HepG2 (cell line): ENCODE measurements around the gene FALEC. TPM values are rescaled to one million over a fixed set of nuclear protein-coding genes. Genes with fewer than 3 reads are reported as not detected.

Experiments used
- ATAC-seq: fragments of 200-7000 bp; cut with Tn5 transposase; 3 replicates; pipeline ENCODE4 v1.9.1; 2020; ENCODE audit warnings: mild to moderate bottlenecking, moderate library complexity
- BruUV-seq: library from RNA; stranded (reverse); fragments of 400-500 nt; replicated peaks from 2 replicates; lab custom pipeline; 2021; lab: Mats Ljungman, UMichigan
- CTCF ChIA-PET: fragments of 300-600 bp; formaldehyde crosslinking; extraction: SDS; loops from one replicate; lab custom pipeline; 2021; ENCODE audit warnings: low total read pairs, inconsistent platforms, low intra/inter-chr PET ratio; lab: Yijun Ruan, JAX
- POLR2A ChIA-PET: fragments of 350-600 bp; sonication (Branson Sonifier 250); formaldehyde crosslinking; loops from one replicate; lab custom pipeline; 2020; ENCODE audit warnings: antibody characterized with exemption, inconsistent platforms; lab: Yijun Ruan, JAX
- DNase-seq: peaks from one replicate; pipeline ENCODE4 v3.0.0-alpha.2; 2015; ENCODE audit warnings: low spot score
- FAIRE-seq: peaks from 3 replicates; lab custom pipeline; 2011; peaks lifted over from hg19 to GRCh38; lab: Jason Lieb, UNC
- H2AFZ ChIP-seq: one replicate; pipeline ENCODE4 v1.6.1; 2011; ENCODE audit warnings: low read length, inconsistent platforms
- H3K27ac ChIP-seq: fragments of 300-600 bp; 3 replicates; pipeline ENCODE4 v1.8.0; 2011; ENCODE audit warnings: mixed run types, mild to moderate bottlenecking, mixed read lengths, low read length, inconsistent platforms; ENCODE audit not compliant: insufficient read depth; ENCODE audit errors: extremely low read length
- H3K27me3 ChIP-seq, 2 experiments: fragments of 200-600 bp in 1 of 2; 2 replicates in 1 of 2; 3 replicates in 1 of 2; pipeline versions ENCODE4 v1.6.0 to v1.8.0; 2011; ENCODE audit warnings: low read length in 2 of 2, mild to moderate bottlenecking in 2 of 2, moderate library complexity in 2 of 2, inconsistent platforms in 1 of 2; ENCODE audit not compliant: insufficient read depth in 2 of 2, control insufficient read depth in 1 of 2
- H3K36me3 ChIP-seq, 2 experiments: fragments of 200-600 bp in 1 of 2; replicated peaks in 1 of 2; 2 replicates in 1 of 2; 3 replicates in 1 of 2; pipeline versions ENCODE4 v1.5.1 to v1.8.0; 2011; ENCODE audit warnings: low read length in 2 of 2, inconsistent platforms in 1 of 2; ENCODE audit not compliant: insufficient read depth in 2 of 2, control insufficient read depth in 1 of 2
- H3K4me1 ChIP-seq: 2 replicates; pipeline ENCODE4 v1.5.1; 2012; ENCODE audit warnings: low read length, inconsistent platforms; ENCODE audit not compliant: insufficient read depth
- H3K4me2 ChIP-seq: 2 replicates; pipeline ENCODE4 v1.6.0; 2011; ENCODE audit warnings: low read depth, low read length, inconsistent platforms
- H3K4me3 ChIP-seq, 3 experiments: fragments of 200-600 bp in 1 of 3; sonication (generic), shearing (Covaris generic) in 1 of 3; replicated peaks in 1 of 3; 2 replicates each; pipeline ENCODE4 v1.5.1; 2011 to 2016; ENCODE audit warnings: low read length in 3 of 3, inconsistent platforms in 2 of 3, low read depth in 2 of 3, mild to moderate bottlenecking in 2 of 3, control low read depth in 1 of 3, mixed read lengths in 1 of 3; ENCODE audit not compliant: insufficient read depth in 1 of 3
- H3K79me2 ChIP-seq: one replicate; pipeline ENCODE4 v1.6.1; 2011; ENCODE audit warnings: low read length, inconsistent platforms; ENCODE audit not compliant: insufficient read depth
- H3K9ac ChIP-seq: 2 replicates; pipeline ENCODE4 v1.6.0; 2011; ENCODE audit warnings: mild to moderate bottlenecking, low read depth, low read length, inconsistent platforms; ENCODE audit not compliant: insufficient read depth
- H3K9me3 ChIP-seq: 2 replicates; pipeline ENCODE4 v1.5.1; 2012; ENCODE audit warnings: mild to moderate bottlenecking, low read length
- H4K20me1 ChIP-seq: 2 replicates; pipeline ENCODE4 v1.6.0; 2011; ENCODE audit warnings: inconsistent platforms, mild to moderate bottlenecking, low read length, moderate library complexity; ENCODE audit not compliant: insufficient read depth
- ARNT2 ChIP-seq: sonication (generic); formaldehyde crosslinking; IDR thresholded peaks from 2 replicates; pipeline ENCODE4 v1.8.0; 2022; ENCODE audit warnings: mild to moderate bottlenecking, low read depth, missing genetic modification reagents, moderate library complexity
- BATF2 ChIP-seq: sonication (generic); formaldehyde crosslinking; IDR thresholded peaks from 2 replicates; pipeline ENCODE4 v1.8.0; 2022; ENCODE audit warnings: mild to moderate bottlenecking, missing genetic modification reagents, moderate library complexity
- CAMTA2 ChIP-seq: sonication (generic); formaldehyde crosslinking; IDR thresholded peaks from 2 replicates; pipeline ENCODE4 v1.4.0; 2020; ENCODE audit warnings: mild to moderate bottlenecking, missing genetic modification reagents, borderline replicate concordance
- GABPB1 ChIP-seq: IDR thresholded peaks from 2 replicates; pipeline ENCODE4 v1.6.1; 2016; ENCODE audit warnings: mild to moderate bottlenecking, missing genetic modification reagents, moderate library complexity, missing compliant biosample characterization
- HOXA7 ChIP-seq: sonication (generic); formaldehyde crosslinking; IDR thresholded peaks from 2 replicates; pipeline ENCODE4 v1.8.1; 2022; ENCODE audit warnings: mild to moderate bottlenecking, missing genetic modification reagents, moderate library complexity
- ZBTB2 ChIP-seq: sonication (generic); formaldehyde crosslinking; IDR thresholded peaks from 2 replicates; pipeline ENCODE4 v1.8.0; 2022; ENCODE audit warnings: low read depth, missing genetic modification reagents
- ZNF224 ChIP-seq: sonication (generic); formaldehyde crosslinking; IDR thresholded peaks from 2 replicates; pipeline ENCODE4 v1.5.0; 2020; ENCODE audit warnings: mild to moderate bottlenecking, missing genetic modification reagents
- ZNF331 ChIP-seq: sonication (generic); formaldehyde crosslinking; IDR thresholded peaks from 2 replicates; pipeline ENCODE4 v1.4.0; 2020; ENCODE audit warnings: missing genetic modification reagents
- ZNF468 ChIP-seq: sonication (generic); formaldehyde crosslinking; IDR thresholded peaks from 2 replicates; pipeline ENCODE4 v1.8.0; 2022; ENCODE audit warnings: mild to moderate bottlenecking, moderate library complexity, missing genetic modification reagents
- ZNF616 ChIP-seq: sonication (generic); formaldehyde crosslinking; IDR thresholded peaks from 2 replicates; pipeline ENCODE4 v1.5.0; 2020; ENCODE audit warnings: low read depth, mild to moderate bottlenecking, missing genetic modification reagents
- ZSCAN12 ChIP-seq: sonication (generic); formaldehyde crosslinking; IDR thresholded peaks from 2 replicates; pipeline ENCODE4 v1.9.0; 2021; ENCODE audit warnings: mild to moderate bottlenecking, missing genetic modification reagents
- WGBS: methylation state at CpG from one replicate; pipeline ENCODE4 v1.1.6; 2017; ENCODE audit warnings: low lambda C conversion rate; 5-methylcytosine and 5-hydroxymethylcytosine counted together
- in situ Hi-C: cut with HindIII; loops from 2 replicates; pipeline ENCODE4 v1.10.0; 2017; ENCODE audit warnings: low pct_unique_long_range_greater_than_20kb; ENCODE audit not compliant: extremely low pct_ligation_motif_present
- intact Hi-C: fragments of 100-400 bp; cut with micrococcal nuclease; formaldehyde crosslinking; loops from one replicate; pipeline ENCODE4 v1.10.0; 2022; ENCODE audit not compliant: unreplicated experiment
- polyA plus RNA-seq, 8 experiments: library from polyadenylated mRNA; depleted of rRNA in 3 of 8; stranded (reverse) in 7 of 8; unstranded in 1 of 8; fragments of >200 nt; fragmentation: Illumina TruSeq in 4 of 8; extraction: Trizol in 4 of 8; gene quantifications; 2 replicates each; pipeline versions ENCODE4 v1.2.1 to v1.2.3, GENCODE V29; 2011 to 2016; ENCODE audit warnings: low read depth in 4 of 8, missing spikeins in 1 of 8, mixed read lengths in 1 of 8; ENCODE audit not compliant: insufficient read depth in 1 of 8
- total RNA-seq, 5 experiments: library from RNA; depleted of rRNA; stranded (reverse); fragments of >200 nt; fragmentation: Illumina TruSeq; extraction: Trizol; gene quantifications; 2 replicates each; pipeline ENCODE4 v1.2.3, GENCODE V29; 2016; ENCODE audit warnings: low read depth in 1 of 5
- TF ChIP-seq, protein P1 (sequence below): IDR thresholded peaks from 2 replicates; pipeline ENCODE4 v1.4.0; 2020; ENCODE audit warnings: mild to moderate bottlenecking, missing genetic modification reagents
- TF ChIP-seq, protein P2 (sequence below): fragments of 450-650 bp; IDR thresholded peaks from 2 replicates; pipeline ENCODE4 v1.6.1; 2016
- TF ChIP-seq, protein P3 (sequence below): sonication (generic); formaldehyde crosslinking; conservative IDR thresholded peaks from 2 replicates; pipeline ENCODE4 v1.4.0; 2020; ENCODE audit warnings: missing genetic modification reagents

FALEC gene
- total and polyA plus RNA-seq, 2 of the 13 experiments (the other 11 are each of a cell fraction or from before 2014, with no cell fraction given): 0.33 to 0.71 TPM

DNA sequence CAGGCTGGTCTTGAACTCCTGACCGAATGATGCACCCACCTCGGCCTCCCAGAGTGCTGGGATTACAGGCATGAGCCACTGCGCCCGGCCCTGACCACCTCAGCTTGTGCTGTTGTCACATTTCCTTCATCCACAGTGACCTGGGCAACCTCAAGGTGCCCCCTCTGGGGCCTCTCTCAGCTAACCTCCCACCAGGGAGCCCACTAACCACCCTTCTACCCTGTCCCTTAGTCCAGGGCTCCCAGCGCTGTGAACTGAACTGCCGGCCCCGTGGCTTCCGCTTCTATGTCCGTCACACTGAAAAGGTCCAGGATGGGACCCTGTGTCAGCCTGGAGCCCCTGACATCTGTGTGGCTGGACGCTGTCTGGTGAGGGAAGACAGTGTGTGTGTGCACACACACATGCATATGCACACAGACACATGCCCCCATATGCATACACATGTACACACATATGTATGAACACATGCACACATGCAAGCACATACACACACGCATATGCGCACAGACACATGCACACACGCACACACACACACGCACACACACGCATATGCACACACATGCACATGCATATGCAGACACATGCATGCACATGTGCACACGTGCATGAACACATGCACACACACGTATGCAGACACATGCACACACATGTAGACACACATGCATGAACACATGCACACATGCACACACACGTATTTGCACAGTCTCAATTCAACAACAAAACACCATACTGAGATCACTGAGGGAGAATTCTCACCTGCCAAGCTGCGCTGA, 39.8 kb downstream of the FALEC start:
- ATAC-seq (no peak), FAIRE-seq (no peak), DNase-seq (no peak)
- Histone ChIP-seq H3K4me2 (no peak overlapping the region), H2AFZ (no peak overlapping the region), H3K27ac (no peak overlapping the region), H3K4me3 (no peak overlapping the region), H3K4me1 (peaks cover 60% of the 10 kb centered on the region), H3K36me3 (peaks cover 0 to 5% of the 10 kb centered on the region in 2 experiments; a peak in 2 of 5 replicates), H3K27me3 (no peaks in the 10 kb centered on the region), H4K20me1 (no peaks in the 10 kb centered on the region), H3K79me2 (no peaks in the 10 kb centered on the region), H3K9ac (no peak overlapping the region), H3K9me3 (no peaks in the 10 kb centered on the region)
- intact Hi-C loops: loop anchor here (10.0 kb wide), 1 partner anchor 301 kb away; the partner anchor contains the start of gene CA14
- CTCF ChIA-PET: no interaction called here
- POLR2A ChIA-PET: interaction anchor here (1.5 kb wide), 1 partner anchor 23 kb away, joined by 3 read pairs; no protein-coding TSS in a partner anchor
- BruUV-seq: no TSS peak
- in situ Hi-C loops: no loop called here
- 88% methylated on average over 13 of the region's 19 CpGs for WGBS
- TF ChIP-seq CAMTA2 (CRISPR knock-in tag) (no peak), ZNF224 (CRISPR knock-in tag) (no peak), GABPB1 (no peak), ZNF331 (CRISPR knock-in tag) (no peak), ZBTB2 (CRISPR knock-in tag) (0 out of 2 replicates have a peak, but pooled peaks have one; percentile 25), ARNT2 (CRISPR knock-in tag) (no peak), HOXA7 (CRISPR knock-in tag) (no peak), ZNF468 (no peak), ZNF616 (CRISPR knock-in tag) (no peak), BATF2 (no peak), ZSCAN12 (CRISPR knock-in tag) (no peak)
- TF ChIP-seq, protein P1, sequence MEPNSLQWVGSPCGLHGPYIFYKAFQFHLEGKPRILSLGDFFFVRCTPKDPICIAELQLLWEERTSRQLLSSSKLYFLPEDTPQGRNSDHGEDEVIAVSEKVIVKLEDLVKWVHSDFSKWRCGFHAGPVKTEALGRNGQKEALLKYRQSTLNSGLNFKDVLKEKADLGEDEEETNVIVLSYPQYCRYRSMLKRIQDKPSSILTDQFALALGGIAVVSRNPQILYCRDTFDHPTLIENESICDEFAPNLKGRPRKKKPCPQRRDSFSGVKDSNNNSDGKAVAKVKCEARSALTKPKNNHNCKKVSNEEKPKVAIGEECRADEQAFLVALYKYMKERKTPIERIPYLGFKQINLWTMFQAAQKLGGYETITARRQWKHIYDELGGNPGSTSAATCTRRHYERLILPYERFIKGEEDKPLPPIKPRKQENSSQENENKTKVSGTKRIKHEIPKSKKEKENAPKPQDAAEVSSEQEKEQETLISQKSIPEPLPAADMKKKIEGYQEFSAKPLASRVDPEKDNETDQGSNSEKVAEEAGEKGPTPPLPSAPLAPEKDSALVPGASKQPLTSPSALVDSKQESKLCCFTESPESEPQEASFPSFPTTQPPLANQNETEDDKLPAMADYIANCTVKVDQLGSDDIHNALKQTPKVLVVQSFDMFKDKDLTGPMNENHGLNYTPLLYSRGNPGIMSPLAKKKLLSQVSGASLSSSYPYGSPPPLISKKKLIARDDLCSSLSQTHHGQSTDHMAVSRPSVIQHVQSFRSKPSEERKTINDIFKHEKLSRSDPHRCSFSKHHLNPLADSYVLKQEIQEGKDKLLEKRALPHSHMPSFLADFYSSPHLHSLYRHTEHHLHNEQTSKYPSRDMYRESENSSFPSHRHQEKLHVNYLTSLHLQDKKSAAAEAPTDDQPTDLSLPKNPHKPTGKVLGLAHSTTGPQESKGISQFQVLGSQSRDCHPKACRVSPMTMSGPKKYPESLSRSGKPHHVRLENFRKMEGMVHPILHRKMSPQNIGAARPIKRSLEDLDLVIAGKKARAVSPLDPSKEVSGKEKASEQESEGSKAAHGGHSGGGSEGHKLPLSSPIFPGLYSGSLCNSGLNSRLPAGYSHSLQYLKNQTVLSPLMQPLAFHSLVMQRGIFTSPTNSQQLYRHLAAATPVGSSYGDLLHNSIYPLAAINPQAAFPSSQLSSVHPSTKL (CRISPR knock-in tag): no peak
- TF ChIP-seq, protein P2, sequence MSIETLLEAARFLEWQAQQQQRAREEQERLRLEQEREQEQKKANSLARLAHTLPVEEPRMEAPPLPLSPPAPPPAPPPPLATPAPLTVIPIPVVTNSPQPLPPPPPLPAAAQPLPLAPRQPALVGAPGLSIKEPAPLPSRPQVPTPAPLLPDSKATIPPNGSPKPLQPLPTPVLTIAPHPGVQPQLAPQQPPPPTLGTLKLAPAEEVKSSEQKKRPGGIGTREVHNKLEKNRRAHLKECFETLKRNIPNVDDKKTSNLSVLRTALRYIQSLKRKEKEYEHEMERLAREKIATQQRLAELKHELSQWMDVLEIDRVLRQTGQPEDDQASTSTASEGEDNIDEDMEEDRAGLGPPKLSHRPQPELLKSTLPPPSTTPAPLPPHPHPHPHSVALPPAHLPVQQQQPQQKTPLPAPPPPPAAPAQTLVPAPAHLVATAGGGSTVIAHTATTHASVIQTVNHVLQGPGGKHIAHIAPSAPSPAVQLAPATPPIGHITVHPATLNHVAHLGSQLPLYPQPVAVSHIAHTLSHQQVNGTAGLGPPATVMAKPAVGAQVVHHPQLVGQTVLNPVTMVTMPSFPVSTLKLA: peak; percentile 100
- TF ChIP-seq, protein P3, sequence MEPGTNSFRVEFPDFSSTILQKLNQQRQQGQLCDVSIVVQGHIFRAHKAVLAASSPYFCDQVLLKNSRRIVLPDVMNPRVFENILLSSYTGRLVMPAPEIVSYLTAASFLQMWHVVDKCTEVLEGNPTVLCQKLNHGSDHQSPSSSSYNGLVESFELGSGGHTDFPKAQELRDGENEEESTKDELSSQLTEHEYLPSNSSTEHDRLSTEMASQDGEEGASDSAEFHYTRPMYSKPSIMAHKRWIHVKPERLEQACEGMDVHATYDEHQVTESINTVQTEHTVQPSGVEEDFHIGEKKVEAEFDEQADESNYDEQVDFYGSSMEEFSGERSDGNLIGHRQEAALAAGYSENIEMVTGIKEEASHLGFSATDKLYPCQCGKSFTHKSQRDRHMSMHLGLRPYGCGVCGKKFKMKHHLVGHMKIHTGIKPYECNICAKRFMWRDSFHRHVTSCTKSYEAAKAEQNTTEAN (CRISPR knock-in tag): no peak
